HG03039 (cell line): ENCODE measurements around the gene B4GAT1.
"Not testable (repeated sequence)": the region's sequence is repeated elsewhere in the genome, so short reads cannot be mapped to it uniquely, and the experiment has no call there.

Experiments
- ATAC-seq: cut with Tn5 transposase; IDR thresholded peaks from one replicate; pipeline ENCODE4 v1.9.1; 2021; ENCODE audit warnings: mild to moderate bottlenecking, moderate library complexity; ENCODE audit not compliant: unreplicated experiment

B4GAT1 gene

GRCh38 chr11:66326261-66327111 is 20.9 kb downstream of the B4GAT1 start:
- no peak for ATAC-seq

GRCh38 chr11:66325263-66325671 is 22.2 kb downstream of the B4GAT1 start:
- no peak for ATAC-seq

GRCh38 chr11:66324664-66325063 is 22.8 kb downstream of the B4GAT1 start:
- ATAC-seq, result no peak

GRCh38 chr11:66323684-66324083 is 23.7 kb downstream of the B4GAT1 start:
- no peak for ATAC-seq

GRCh38 chr11:66322732-66323427 is 24.5 kb downstream of the B4GAT1 start:
- no peak for ATAC-seq

- ATAC-seq, result no peak
These were observed 25.8 kb downstream of the B4GAT1 start for GRCh38 chr11:66321606-66322005.

GRCh38 chr11:66320748-66321147 is 26.7 kb downstream of the B4GAT1 start:
- not testable (repeated sequence) for ATAC-seq

GRCh38 chr11:66320289-66320688 is 27.1 kb downstream of the B4GAT1 start:
- not testable (repeated sequence) for ATAC-seq

- ATAC-seq, result no peak
These were observed 28.8 kb downstream of the B4GAT1 start for GRCh38 chr11:66318600-66318970.

GRCh38 chr11:66317723-66318599 is 29.5 kb downstream of the B4GAT1 start:
- ATAC-seq, result no peak

GRCh38 chr11:66317322-66317722 is 30.1 kb downstream of the B4GAT1 start:
- no peak for ATAC-seq

- no peak for ATAC-seq
These were observed 30.6 kb downstream of the B4GAT1 start, which contains the start of gene CD248 for GRCh38 chr11:66316849-66317251. Gene CD248 (minus strand): TSS chr11:66317044. CDS start chr11:66317027, 17 bp downstream.

GRCh38 chr11:66315921-66316811 is 31.3 kb downstream of the B4GAT1 start:
- no peak for ATAC-seq

- ATAC-seq, result no peak
These were observed 31.9 kb downstream of the B4GAT1 start for GRCh38 chr11:66315498-66315885.

- no peak for ATAC-seq
These were observed 32.6 kb downstream of the B4GAT1 start for GRCh38 chr11:66314561-66315497.

GRCh38 chr11:66314186-66314501 is 33.3 kb downstream of the B4GAT1 start:
- ATAC-seq, result no peak

GRCh38 chr11:66313321-66314185 is 33.9 kb downstream of the B4GAT1 start:
- no peak for ATAC-seq
